Measurements from ENCODE around the gene SDK1.
A peak's percentile ranks its signal among the peaks of the same experiment; 100 is the strongest.

The SDK1 gene

GRCh38 chr7:3501671-3502070 lies 200.6 kb downstream of the SDK1 start:
- H2BK120ac ChIP-seq (ENCODE audit: low read depth, low read length) = no peak overlapping the region
- H4K8ac ChIP-seq (ENCODE audit: low read depth, low read length) = no peak overlapping the region
- no peaks in the 10 kb centered on the region for H3K79me1 ChIP-seq (ENCODE audit: low read depth, low read length)
- H2AFZ ChIP-seq (ENCODE audit: low read length) = no peak overlapping the region
- H3K23ac ChIP-seq (ENCODE audit: low read depth, low read length, poor library complexity) = no peak overlapping the region
- H3K14ac ChIP-seq (ENCODE audit: low read length) = no peak overlapping the region
- H3K4me3 ChIP-seq (ENCODE audit: low read length in 2 of 2) = no peak overlapping the region
- no peak overlapping the region for H3K27ac ChIP-seq (replicated peaks; ENCODE audit: low read length)
- no peaks in the 10 kb centered on the region for H3K27me3 ChIP-seq (ENCODE audit: control insufficient read depth in 3 of 3, insufficient read depth in 3 of 3, low read depth in 1 of 3, low read length in 3 of 3)
- H3K36me3 ChIP-seq (replicated peaks in 1 of 2; ENCODE audit: control insufficient read depth in 2 of 2, insufficient read depth in 2 of 2, low read length in 2 of 2) = no peaks in the 10 kb centered on the region
- no peak overlapping the region for H3K9ac ChIP-seq (ENCODE audit: low read depth, low read length, poor library complexity)
- H3K18ac ChIP-seq (ENCODE audit: low read length) = no peak overlapping the region
- no peak overlapping the region for H2AK5ac ChIP-seq (ENCODE audit: low read depth, low read length)
- no peak overlapping the region for H3K4ac ChIP-seq (ENCODE audit: low read length)
- no peak overlapping the region for H2BK15ac ChIP-seq (ENCODE audit: low read length)
- H2BK5ac ChIP-seq (ENCODE audit: low read length) = no peak overlapping the region
- no peak overlapping the region for H2BK12ac ChIP-seq (ENCODE audit: low read length)
- H3K4me1 ChIP-seq (ENCODE audit: control insufficient read depth in 2 of 2, insufficient read depth in 1 of 2, low read depth in 1 of 2, low read length in 2 of 2) = no peaks in the 10 kb centered on the region
- H4K91ac ChIP-seq (ENCODE audit: low read depth, low read length, poor library complexity) = no peak overlapping the region
- no peak overlapping the region for H3K4me2 ChIP-seq (ENCODE audit: insufficient read depth, low read length, poor library complexity, severe bottlenecking)
- no peak for DNase-seq (ENCODE audit: low spot score)
- H3K9me3 ChIP-seq (replicated peaks in 1 of 2; ENCODE audit: control insufficient read depth in 2 of 2, insufficient read depth in 1 of 2, low read depth in 1 of 2, low read length in 2 of 2) = peaks cover 0 to 24% of the 10 kb centered on the region in 2 donors

- WGBS, 2 donors (ENCODE audit: extremely low coverage in 2 of 2, insufficient read length in 2 of 2, insufficient replicate concordance in 1 of 2) = no CpG with 5 or more reads among the region's 1 CpG
Observed at GRCh38 chr7:3504384-3504783, 203.3 kb downstream of the SDK1 start.

GRCh38 chr7:3510101-3511020 lies 209.3 kb downstream of the SDK1 start:
- Histone ChIP-seq H3K36me3 (replicated peaks in 1 of 2; ENCODE audit: control insufficient read depth in 2 of 2, insufficient read depth in 2 of 2, low read length in 2 of 2) (no peaks in the 10 kb centered on the region), H4K8ac (ENCODE audit: low read depth, low read length) (no peak overlapping the region), H3K14ac (ENCODE audit: low read length) (no peak overlapping the region), H3K79me1 (ENCODE audit: low read depth, low read length) (no peaks in the 10 kb centered on the region), H3K18ac (ENCODE audit: low read length) (no peak overlapping the region), H3K4me1 (ENCODE audit: control insufficient read depth in 2 of 2, insufficient read depth in 1 of 2, low read depth in 1 of 2, low read length in 2 of 2) (peaks cover 0 to 8% of the 10 kb centered on the region in 2 donors), H2BK12ac (ENCODE audit: low read length) (no peak overlapping the region), H3K4me2 (ENCODE audit: insufficient read depth, low read length, poor library complexity, severe bottlenecking) (no peak overlapping the region), H3K4ac (ENCODE audit: low read length) (no peak overlapping the region), H3K9me3 (replicated peaks in 1 of 2; ENCODE audit: control insufficient read depth in 2 of 2, insufficient read depth in 1 of 2, low read depth in 1 of 2, low read length in 2 of 2) (peaks cover 4 to 11% of the 10 kb centered on the region in 2 donors), H4K91ac (ENCODE audit: low read depth, low read length, poor library complexity) (no peak overlapping the region), H3K23ac (ENCODE audit: low read depth, low read length, poor library complexity) (no peak overlapping the region), H2BK120ac (ENCODE audit: low read depth, low read length) (no peak overlapping the region), H3K4me3 (ENCODE audit: low read length in 2 of 2) (no peak overlapping the region), H3K27me3 (ENCODE audit: control insufficient read depth in 3 of 3, insufficient read depth in 3 of 3, low read depth in 1 of 3, low read length in 3 of 3) (peaks cover 0 to 2% (median 0%) of the 10 kb centered on the region in 3 experiments), H3K27ac (replicated peaks; ENCODE audit: low read length) (no peak overlapping the region), H2AK5ac (ENCODE audit: low read depth, low read length) (no peak overlapping the region), H2AFZ (ENCODE audit: low read length) (peak overlapping the region; percentile 45), H2BK15ac (ENCODE audit: low read length) (no peak overlapping the region), H2BK5ac (ENCODE audit: low read length) (no peak overlapping the region), H3K9ac (ENCODE audit: low read depth, low read length, poor library complexity) (no peak overlapping the region)
- no peak for DNase-seq (ENCODE audit: low spot score)
- WGBS, 2 donors (ENCODE audit: extremely low coverage in 2 of 2, insufficient read length in 2 of 2, insufficient replicate concordance in 1 of 2) = no CpG with 5 or more reads among the region's 11 CpGs

More at GRCh38 chr7:3504384-3504783, 203.3 kb downstream of the SDK1 start:
- Histone ChIP-seq H3K4me1 (ENCODE audit: control insufficient read depth in 2 of 2, insufficient read depth in 1 of 2, low read depth in 1 of 2, low read length in 2 of 2) (no peaks in the 10 kb centered on the region), H3K9ac (ENCODE audit: low read depth, low read length, poor library complexity) (no peak overlapping the region), H2BK120ac (ENCODE audit: low read depth, low read length) (no peak overlapping the region), H3K79me1 (ENCODE audit: low read depth, low read length) (no peaks in the 10 kb centered on the region), H4K8ac (ENCODE audit: low read depth, low read length) (no peak overlapping the region), H3K36me3 (replicated peaks in 1 of 2; ENCODE audit: control insufficient read depth in 2 of 2, insufficient read depth in 2 of 2, low read length in 2 of 2) (no peaks in the 10 kb centered on the region), H2AK5ac (ENCODE audit: low read depth, low read length) (no peak overlapping the region), H3K4me3 (ENCODE audit: low read length in 2 of 2) (no peak overlapping the region), H4K91ac (ENCODE audit: low read depth, low read length, poor library complexity) (no peak overlapping the region), H2AFZ (ENCODE audit: low read length) (no peak overlapping the region), H3K27me3 (ENCODE audit: control insufficient read depth in 3 of 3, insufficient read depth in 3 of 3, low read depth in 1 of 3, low read length in 3 of 3) (no peaks in the 10 kb centered on the region), H3K9me3 (replicated peaks in 1 of 2; ENCODE audit: control insufficient read depth in 2 of 2, insufficient read depth in 1 of 2, low read depth in 1 of 2, low read length in 2 of 2) (peaks cover 4 to 31% of the 10 kb centered on the region in 2 donors), H2BK12ac (ENCODE audit: low read length) (no peak overlapping the region), H3K27ac (replicated peaks; ENCODE audit: low read length) (no peak overlapping the region), H3K4ac (ENCODE audit: low read length) (no peak overlapping the region), H3K23ac (ENCODE audit: low read depth, low read length, poor library complexity) (no peak overlapping the region), H3K14ac (ENCODE audit: low read length) (no peak overlapping the region), H2BK5ac (ENCODE audit: low read length) (no peak overlapping the region), H2BK15ac (ENCODE audit: low read length) (no peak overlapping the region), H3K4me2 (ENCODE audit: insufficient read depth, low read length, poor library complexity, severe bottlenecking) (no peak overlapping the region), H3K18ac (ENCODE audit: low read length) (no peak overlapping the region)
- no peak for DNase-seq (ENCODE audit: low spot score)

GRCh38 chr7:3517344-3517743 lies 216.3 kb downstream of the SDK1 start:
- WGBS, 2 donors (ENCODE audit: extremely low coverage in 2 of 2, insufficient read length in 2 of 2, insufficient replicate concordance in 1 of 2) = no CpG with 5 or more reads among the region's 3 CpGs
- no peak for DNase-seq (ENCODE audit: low spot score)

More at GRCh38 chr7:3517344-3517743, 216.3 kb downstream of the SDK1 start:
- no peaks in the 10 kb centered on the region for H3K9me3 ChIP-seq (replicated peaks in 1 of 2; ENCODE audit: control insufficient read depth in 2 of 2, insufficient read depth in 1 of 2, low read depth in 1 of 2, low read length in 2 of 2)
- H2BK120ac ChIP-seq (ENCODE audit: low read depth, low read length) = no peak overlapping the region
- H3K18ac ChIP-seq (ENCODE audit: low read length) = no peak overlapping the region
- no peak overlapping the region for H3K27ac ChIP-seq (replicated peaks; ENCODE audit: low read length)
- H4K91ac ChIP-seq (ENCODE audit: low read depth, low read length, poor library complexity) = no peak overlapping the region
- H3K4ac ChIP-seq (ENCODE audit: low read length) = no peak overlapping the region
- H2BK15ac ChIP-seq (ENCODE audit: low read length) = no peak overlapping the region
- H3K4me2 ChIP-seq (ENCODE audit: insufficient read depth, low read length, poor library complexity, severe bottlenecking) = no peak overlapping the region
- H3K79me1 ChIP-seq (ENCODE audit: low read depth, low read length) = no peaks in the 10 kb centered on the region
- H3K4me3 ChIP-seq (ENCODE audit: low read length in 2 of 2) = no peak overlapping the region
- H3K14ac ChIP-seq (ENCODE audit: low read length) = no peak overlapping the region
- H3K23ac ChIP-seq (ENCODE audit: low read depth, low read length, poor library complexity) = no peak overlapping the region
- H2BK5ac ChIP-seq (ENCODE audit: low read length) = no peak overlapping the region
- H3K4me1 ChIP-seq (ENCODE audit: control insufficient read depth in 2 of 2, insufficient read depth in 1 of 2, low read depth in 1 of 2, low read length in 2 of 2) = no peaks in the 10 kb centered on the region
- no peak overlapping the region for H3K9ac ChIP-seq (ENCODE audit: low read depth, low read length, poor library complexity)
- H3K36me3 ChIP-seq (replicated peaks in 1 of 2; ENCODE audit: control insufficient read depth in 2 of 2, insufficient read depth in 2 of 2, low read length in 2 of 2) = no peaks in the 10 kb centered on the region
- no peak overlapping the region for H2BK12ac ChIP-seq (ENCODE audit: low read length)
- H2AK5ac ChIP-seq (ENCODE audit: low read depth, low read length) = no peak overlapping the region
- H3K27me3 ChIP-seq (ENCODE audit: control insufficient read depth in 3 of 3, insufficient read depth in 3 of 3, low read depth in 1 of 3, low read length in 3 of 3) = peaks cover 0 to 2% (median 0%) of the 10 kb centered on the region in 3 experiments
- H4K8ac ChIP-seq (ENCODE audit: low read depth, low read length) = no peak overlapping the region
- H2AFZ ChIP-seq (ENCODE audit: low read length) = no peak overlapping the region
